ENCODE data around the gene SUN3.

- TF ChIP-seq, protein P1, sequence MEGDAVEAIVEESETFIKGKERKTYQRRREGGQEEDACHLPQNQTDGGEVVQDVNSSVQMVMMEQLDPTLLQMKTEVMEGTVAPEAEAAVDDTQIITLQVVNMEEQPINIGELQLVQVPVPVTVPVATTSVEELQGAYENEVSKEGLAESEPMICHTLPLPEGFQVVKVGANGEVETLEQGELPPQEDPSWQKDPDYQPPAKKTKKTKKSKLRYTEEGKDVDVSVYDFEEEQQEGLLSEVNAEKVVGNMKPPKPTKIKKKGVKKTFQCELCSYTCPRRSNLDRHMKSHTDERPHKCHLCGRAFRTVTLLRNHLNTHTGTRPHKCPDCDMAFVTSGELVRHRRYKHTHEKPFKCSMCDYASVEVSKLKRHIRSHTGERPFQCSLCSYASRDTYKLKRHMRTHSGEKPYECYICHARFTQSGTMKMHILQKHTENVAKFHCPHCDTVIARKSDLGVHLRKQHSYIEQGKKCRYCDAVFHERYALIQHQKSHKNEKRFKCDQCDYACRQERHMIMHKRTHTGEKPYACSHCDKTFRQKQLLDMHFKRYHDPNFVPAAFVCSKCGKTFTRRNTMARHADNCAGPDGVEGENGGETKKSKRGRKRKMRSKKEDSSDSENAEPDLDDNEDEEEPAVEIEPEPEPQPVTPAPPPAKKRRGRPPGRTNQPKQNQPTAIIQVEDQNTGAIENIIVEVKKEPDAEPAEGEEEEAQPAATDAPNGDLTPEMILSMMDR (conservative IDR thresholded peaks at IDR 0.05) = no peak
- no peak for TF ChIP-seq ZFX (IDR thresholded peaks at IDR 0.05)
These were observed 91.0 kb downstream of the SUN3 start for GRCh38 chr7:47937711-47938573.

All from C4-2B (cell line).